KBM-7 (cell line): ENCODE results near the gene PAM.
"Not testable (repeated sequence)": the region's sequence is repeated elsewhere in the genome, so short reads cannot be mapped to it uniquely, and the experiment has no call there.

Experiments
- DNase-seq: peaks from one replicate; pipeline ENCODE4 v3.0.0-alpha.2; 2015
- in situ Hi-C: fragments of 300-500 bp; cut with MboI; formaldehyde crosslinking; loops from 2 replicates; pipeline ENCODE4 v1.14.3; 2020; ENCODE audit warnings: low sequenced_read_pairs, low pct_unique_long_range_greater_than_20kb, mixed read lengths

Gene PAM

DNA sequence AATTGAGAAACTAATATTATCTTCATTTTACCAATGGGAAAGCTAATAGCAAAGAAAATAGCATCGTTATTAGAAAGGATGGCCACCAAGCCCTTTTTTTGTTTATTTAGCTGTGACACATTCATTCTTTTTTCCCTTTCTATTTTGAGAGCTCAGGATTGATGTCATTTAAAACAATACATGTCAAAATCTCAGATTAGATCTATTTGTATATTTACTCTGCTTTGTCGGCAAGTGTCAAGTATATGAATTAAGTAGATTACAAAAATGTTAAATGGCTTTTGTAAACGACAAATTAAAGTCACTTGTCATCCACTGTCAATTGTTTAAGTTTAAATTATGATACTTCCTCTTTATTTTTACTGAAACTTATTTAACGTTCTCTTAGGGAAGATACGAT is 118.9 kb downstream of the PAM start:
- in situ Hi-C loops = no loop called here
- DNase-seq = no peak

GRCh38 chr5:102875721-102876123 is 120.6 kb downstream of the PAM start:
- in situ Hi-C loops = no loop called here
- no peak for DNase-seq

DNA sequence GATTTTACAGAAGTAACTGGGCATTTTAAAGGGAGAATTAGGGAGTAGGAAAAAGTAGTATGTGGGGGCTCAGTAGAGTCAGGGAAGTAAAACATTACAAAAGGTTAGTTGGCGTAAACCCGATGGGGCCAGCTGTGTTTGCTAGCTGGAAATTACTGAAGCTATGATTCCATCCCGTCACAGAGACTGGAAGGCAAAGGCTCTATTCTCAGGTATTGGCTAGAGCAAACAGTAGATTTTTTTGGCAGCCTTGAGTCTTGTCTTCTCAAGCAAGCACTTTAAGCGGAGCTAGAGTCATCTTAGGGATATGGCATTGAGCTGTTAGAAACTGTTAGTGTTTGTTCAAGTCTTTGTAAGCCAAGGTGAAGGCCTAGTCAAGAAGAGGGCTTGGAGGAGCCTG is 121.5 kb downstream of the PAM start:
- DNase-seq = no peak
- in situ Hi-C loops = no loop called here

GRCh38 chr5:102879741-102880140 is 124.6 kb downstream of the PAM start:
- no peak for DNase-seq

DNA sequence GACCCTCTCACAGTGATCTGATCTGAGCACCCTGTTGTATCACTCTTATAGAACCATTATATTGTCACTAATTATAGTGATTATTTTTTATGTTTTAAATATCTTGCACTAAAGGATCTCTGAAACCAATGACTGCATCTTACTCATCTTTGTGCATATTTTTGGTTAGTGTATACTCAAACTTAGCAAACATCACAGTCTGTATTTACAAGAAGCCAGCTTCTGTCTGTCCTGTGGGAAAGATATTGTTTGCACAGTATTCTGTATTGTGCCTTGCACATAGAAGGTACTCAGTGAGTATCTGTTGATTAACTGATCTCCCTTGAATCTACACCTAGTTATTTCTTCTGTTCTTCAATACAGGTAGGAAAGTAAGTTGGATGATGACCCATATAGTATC is 131.5 kb downstream of the PAM start:
- in situ Hi-C loops = no loop called here
- no peak for DNase-seq

More at GRCh38 chr5:102879741-102880140, 124.6 kb downstream of the PAM start:
- in situ Hi-C loops = no loop called here

- in situ Hi-C loops = no loop called here
- DNase-seq = no peak
Observed at GRCh38 chr5:102888483-102888882, 133.4 kb downstream of the PAM start.

GRCh38 chr5:102889033-102889432 is 133.9 kb downstream of the PAM start:
- in situ Hi-C loops = no loop called here
- DNase-seq = no peak

DNA sequence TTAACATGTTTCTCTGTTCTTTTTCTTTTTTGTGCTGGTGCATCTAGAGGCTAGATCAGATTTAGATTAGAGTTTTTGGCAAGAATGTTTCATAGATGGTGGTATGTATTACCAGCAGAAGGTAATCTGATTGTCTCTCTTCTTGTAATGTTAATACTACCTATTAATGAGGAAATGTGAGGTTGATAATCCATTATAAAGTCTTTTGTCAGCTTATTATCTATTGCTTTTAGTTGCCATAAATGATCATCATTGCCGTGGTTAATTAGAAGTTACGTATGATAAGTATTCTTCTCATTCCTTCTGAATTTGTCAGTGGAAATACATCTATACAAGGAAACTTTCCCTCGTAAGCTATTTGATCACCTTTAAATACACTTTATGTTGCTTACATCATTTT is 135.0 kb downstream of the PAM start:
- in situ Hi-C loops = no loop called here
- DNase-seq = no peak

DNA sequence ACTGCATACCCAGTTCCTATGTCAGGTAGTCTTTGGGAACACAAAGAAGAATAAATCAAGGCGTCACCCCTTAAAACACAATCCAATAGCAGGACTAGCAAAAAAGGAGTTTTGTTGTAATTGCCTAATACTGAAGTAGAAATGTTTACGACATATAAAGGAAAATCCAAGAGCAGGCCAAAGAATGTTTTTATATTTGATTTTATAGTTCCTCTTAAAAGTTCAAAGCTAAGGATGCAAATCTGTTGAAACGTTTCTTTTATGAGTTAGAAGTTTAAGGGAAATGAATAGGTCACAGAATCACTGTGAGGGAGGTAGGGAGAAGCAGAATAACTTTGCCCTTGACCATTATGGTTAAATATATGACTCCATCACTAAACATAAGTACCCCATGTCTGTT is 136.1 kb downstream of the PAM start:
- DNase-seq = no peak
- in situ Hi-C loops = no loop called here

GRCh38 chr5:102893942-102894341 is 138.8 kb downstream of the PAM start:
- in situ Hi-C loops = no loop called here

GRCh38 chr5:102895234-102895633 is 140.1 kb downstream of the PAM start:
- no peak for DNase-seq
- in situ Hi-C loops = no loop called here

More at GRCh38 chr5:102893942-102894341, 138.8 kb downstream of the PAM start:
- no peak for DNase-seq

DNA sequence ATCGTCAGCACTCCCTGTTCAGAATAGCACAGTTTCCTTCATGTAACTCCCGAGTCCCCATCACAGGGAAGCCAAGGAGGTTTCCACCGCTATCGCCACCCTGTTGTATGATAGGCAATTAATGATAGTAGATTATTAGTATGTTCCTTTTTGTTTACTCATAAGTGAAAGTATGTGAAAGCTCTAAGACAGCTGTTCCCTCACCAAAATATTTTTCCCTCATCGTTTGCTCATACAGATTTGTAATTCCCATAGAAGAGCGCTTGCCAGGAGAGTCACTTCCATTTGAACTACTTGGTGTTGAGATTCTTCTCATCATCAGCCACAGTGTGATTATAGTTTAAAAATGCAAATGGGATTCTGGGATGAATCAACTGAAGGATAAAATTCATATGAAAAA is 140.9 kb downstream of the PAM start:
- in situ Hi-C loops = no loop called here
- DNase-seq = no peak

- no peak for DNase-seq
- in situ Hi-C loops = no loop called here
Observed at GRCh38 chr5:102901424-102902134, 146.5 kb downstream of the PAM start.

GRCh38 chr5:102902135-102902448 is 147.0 kb downstream of the PAM start:
- DNase-seq = no peak
- in situ Hi-C loops = no loop called here

- in situ Hi-C loops = no loop called here
- no peak for DNase-seq
Observed at GRCh38 chr5:102902647-102903046, 147.5 kb downstream of the PAM start.

DNA sequence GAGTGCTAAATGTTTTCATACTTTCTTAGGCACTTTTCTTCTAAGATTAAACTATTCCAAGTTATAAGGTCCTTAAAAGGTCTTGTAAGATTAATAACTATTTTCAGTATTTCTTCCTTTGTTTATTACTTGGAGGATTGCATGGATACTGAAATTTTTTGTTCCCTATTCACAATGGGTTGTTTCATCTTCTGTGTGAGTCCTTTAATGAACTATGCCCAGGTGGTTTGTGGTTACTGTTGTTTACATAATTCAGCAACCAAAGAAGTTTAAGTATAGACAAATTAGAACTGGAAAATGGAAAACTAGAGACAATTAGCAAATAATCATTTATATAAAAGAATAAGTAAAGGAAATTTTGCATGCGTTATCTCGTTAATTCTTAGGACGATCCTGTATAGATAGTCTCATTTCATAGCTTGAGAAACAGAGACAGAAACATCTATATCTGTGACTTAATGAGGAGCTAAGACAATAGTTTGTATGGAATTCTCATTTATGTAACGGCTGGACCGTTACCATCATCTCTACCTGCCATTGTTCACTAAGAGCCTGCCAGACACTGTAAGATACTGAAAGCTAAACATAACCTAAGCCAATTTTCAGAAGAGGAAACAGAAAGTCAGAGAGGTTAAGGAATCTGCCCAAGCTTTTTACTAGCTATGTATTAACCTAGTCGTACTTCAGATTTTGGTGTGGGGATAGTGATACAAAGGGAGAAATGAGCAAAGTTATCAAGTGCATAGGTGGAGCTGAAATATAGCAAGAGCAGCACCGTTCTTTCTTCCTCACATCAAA is 148.2 kb downstream of the PAM start:
- in situ Hi-C loops = no loop called here
- no peak for DNase-seq

DNA sequence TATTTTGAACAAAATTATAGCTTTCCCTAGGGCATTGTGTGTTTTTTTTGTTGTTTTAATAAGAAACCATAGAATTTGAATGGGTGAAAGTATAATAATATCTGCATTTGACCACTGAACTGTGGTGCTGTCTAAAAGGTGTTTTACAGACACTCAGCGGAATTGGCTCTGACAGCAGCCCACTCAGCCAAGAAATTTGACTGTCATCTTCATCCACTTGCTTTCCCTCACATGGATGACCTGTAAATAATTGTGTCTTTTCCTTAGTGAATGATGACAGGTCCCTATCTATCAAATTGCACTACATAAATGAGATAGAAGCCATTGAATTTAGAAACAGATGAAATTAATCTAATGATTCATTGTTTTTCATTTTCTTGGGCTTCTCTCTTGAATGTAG is 150.0 kb downstream of the PAM start:
- in situ Hi-C loops = no loop called here
- no peak for DNase-seq

DNA sequence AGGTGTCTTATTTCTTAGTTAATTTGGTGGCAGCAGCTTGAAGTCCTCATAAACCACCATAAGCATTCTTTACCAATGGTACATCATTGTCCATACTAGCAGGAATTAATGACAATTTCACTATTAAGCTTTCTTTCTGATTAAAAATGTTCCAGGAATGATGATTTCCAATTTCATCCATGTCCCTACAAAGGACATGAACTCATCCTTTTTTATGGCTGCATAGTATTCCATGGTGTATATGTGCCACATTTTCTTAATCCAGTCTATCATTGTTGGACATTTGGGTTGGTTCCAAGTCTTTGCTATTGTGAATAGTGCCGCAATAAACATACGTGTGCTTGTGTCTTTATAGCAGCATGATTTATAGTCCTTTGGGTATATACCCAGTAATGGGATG is 152.0 kb downstream of the PAM start:
- in situ Hi-C loops, DNase-seq: not testable (repeated sequence)

DNA sequence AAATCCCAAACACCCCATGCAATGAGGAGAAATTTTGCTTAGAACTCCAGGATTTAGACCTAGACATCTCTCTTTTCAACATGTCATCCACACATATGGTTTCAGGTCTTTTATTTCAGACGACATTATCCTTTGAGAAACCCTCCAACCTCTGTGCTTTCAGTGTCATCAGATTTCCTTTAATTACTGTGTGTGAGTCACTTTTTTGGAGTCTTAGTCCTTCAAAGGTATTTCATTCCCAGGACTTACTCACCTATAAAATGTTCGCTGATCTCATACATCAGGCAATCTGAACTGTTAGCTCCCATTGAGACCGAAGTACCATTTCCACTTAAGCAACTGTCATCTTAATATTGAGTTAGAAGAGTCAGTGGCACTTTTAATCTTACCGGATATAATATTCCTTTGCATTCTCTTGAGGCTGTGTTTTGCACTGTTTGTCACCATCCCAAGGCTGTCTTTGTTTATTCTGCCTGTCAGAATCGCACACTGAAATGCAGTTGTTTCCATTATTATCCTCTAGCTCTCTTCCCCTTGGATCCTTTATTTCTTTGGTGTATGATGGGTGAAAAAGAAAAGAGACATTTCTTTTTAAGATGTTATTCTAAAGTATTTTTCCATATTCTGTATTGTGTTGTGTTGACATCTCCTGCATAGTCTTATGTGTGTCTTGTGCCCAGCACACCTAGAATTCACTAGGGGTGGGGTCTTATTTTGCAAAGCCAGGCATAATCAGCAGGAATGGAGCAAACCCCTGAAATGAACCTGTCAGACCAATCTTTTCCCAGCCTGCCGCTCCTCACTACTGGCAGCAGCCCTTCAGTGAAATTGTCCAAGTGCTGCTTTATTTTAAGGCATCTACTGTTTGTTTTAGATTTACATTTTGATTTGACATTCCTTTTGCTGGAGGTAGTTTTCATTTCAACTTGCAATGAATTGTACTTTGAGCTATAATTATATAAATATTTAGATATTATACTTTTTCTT is 155.4 kb downstream of the PAM start:
- in situ Hi-C loops = no loop called here
- DNase-seq = no peak

GRCh38 chr5:102911973-102912372 is 156.9 kb downstream of the PAM start:
- in situ Hi-C loops = no loop called here
- no peak for DNase-seq
